ENCODE results near the gene WFDC13.

DNA sequence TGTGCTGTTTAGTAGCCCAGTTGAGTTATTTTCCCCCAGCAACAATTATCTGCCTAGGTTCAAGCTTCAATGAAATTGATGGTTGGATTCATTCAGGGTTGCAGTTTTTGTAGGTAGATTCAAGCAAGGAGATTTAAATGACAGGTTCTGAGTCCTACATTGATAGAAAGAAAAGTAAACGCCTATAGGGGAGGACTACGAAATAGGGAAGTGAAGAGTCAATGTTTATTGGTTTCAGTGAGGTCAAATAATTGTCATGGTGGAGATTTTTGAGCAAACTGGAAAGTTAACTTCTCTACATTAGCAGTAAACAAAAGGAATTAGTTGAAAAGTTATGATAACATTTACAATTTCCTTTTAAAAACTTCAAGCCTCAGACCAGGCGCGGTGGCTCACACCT is 734 bp upstream of the WFDC13 start:
- TF ChIP-seq POLR2AphosphoS5 (IDR thresholded peaks at IDR 0.05; ENCODE audit: borderline replicate concordance, low read depth, low read length) (no peak), FOXP2 (optimal IDR thresholded peaks at IDR 0.05; ENCODE audit: control extremely low read depth, extremely low read length, insufficient read depth) (no peak), EZH2 (IDR thresholded peaks at IDR 0.05) (no peak)

Measured in SK-N-MC (cell line).